HepG2 (cell line): Measurements from ENCODE around the gene SNX30. TPM values are rescaled to one million over a fixed set of nuclear protein-coding genes. Genes with fewer than 3 reads are reported as not detected.
A peak's percentile ranks its signal among the peaks of the same experiment; 100 is the strongest.

Experiments
- IRF2 ChIP-seq: IDR thresholded peaks from 2 replicates; pipeline ENCODE4 v1.6.1; 2018; ENCODE audit warnings: missing genetic modification reagents, missing compliant biosample characterization
- JDP2 ChIP-seq: sonication (generic); formaldehyde crosslinking; IDR thresholded peaks from 2 replicates; pipeline ENCODE4 v1.8.1; 2022; ENCODE audit warnings: missing genetic modification reagents, borderline replicate concordance
- MAFG ChIP-seq: sonication (generic); formaldehyde crosslinking; IDR thresholded peaks from 2 replicates; pipeline ENCODE4 v1.5.1; 2020; ENCODE audit warnings: mild to moderate bottlenecking, missing genetic modification reagents
- POLR2G ChIP-seq: fragments of 200-400 bp; formaldehyde crosslinking; IDR thresholded peaks from 2 replicates; pipeline ENCODE4 v1.6.1; 2018; ENCODE audit warnings: mild to moderate bottlenecking, low read depth, low read length, moderate library complexity
- RAD21 ChIP-seq: fragments of 450-650 bp; formaldehyde crosslinking; IDR thresholded peaks from 2 replicates; pipeline ENCODE4 v1.5.0; 2020; ENCODE audit warnings: mild to moderate bottlenecking
- SAP130 ChIP-seq: IDR thresholded peaks from 2 replicates; pipeline ENCODE4 v1.6.1; 2016; ENCODE audit warnings: low read depth
- SMC3 ChIP-seq: IDR thresholded peaks from 2 replicates; pipeline ENCODE4 v1.6.1; 2011; ENCODE audit warnings: low read length, improper control_type of control experiment
- SMYD3 ChIP-seq: sonication (generic); formaldehyde crosslinking; IDR thresholded peaks from 2 replicates; pipeline ENCODE4 v1.8.1; 2023; ENCODE audit warnings: mild to moderate bottlenecking, missing genetic modification reagents
- STAG1 ChIP-seq: sonication (generic); formaldehyde crosslinking; IDR thresholded peaks from 2 replicates; pipeline ENCODE4 v1.4.0; 2020; ENCODE audit warnings: missing genetic modification reagents
- YY1 ChIP-seq: IDR thresholded peaks from 2 replicates; pipeline ENCODE4 v1.6.1; 2011; ENCODE audit warnings: low read length, low read depth, moderate library complexity, mild to moderate bottlenecking; ENCODE audit not compliant: insufficient read depth, insufficient replicate concordance
- ZBTB1 ChIP-seq: sonication (generic); formaldehyde crosslinking; IDR thresholded peaks from 2 replicates; pipeline ENCODE4 v1.4.0; 2020; ENCODE audit warnings: missing genetic modification reagents, borderline replicate concordance
- ZNF292 ChIP-seq: sonication (generic); formaldehyde crosslinking; IDR thresholded peaks from 2 replicates; pipeline ENCODE4 v1.8.1; 2022; ENCODE audit warnings: mild to moderate bottlenecking, low read depth, missing genetic modification reagents, borderline replicate concordance
- ZNF446 ChIP-seq: sonication (generic); formaldehyde crosslinking; IDR thresholded peaks from 2 replicates; pipeline ENCODE4 v1.5.0; 2020; ENCODE audit warnings: mild to moderate bottlenecking, missing genetic modification reagents
- ZNF556 ChIP-seq: sonication (generic); formaldehyde crosslinking; IDR thresholded peaks from 2 replicates; pipeline ENCODE4 v1.4.0; 2020; ENCODE audit warnings: mild to moderate bottlenecking, missing genetic modification reagents, borderline replicate concordance
- ZNF672 ChIP-seq: sonication (generic); formaldehyde crosslinking; IDR thresholded peaks from 2 replicates; pipeline ENCODE4 v1.8.1; 2022; ENCODE audit warnings: missing genetic modification reagents
- ZNF780A ChIP-seq: sonication (generic); formaldehyde crosslinking; IDR thresholded peaks from 2 replicates; pipeline ENCODE4 v1.8.0; 2022; ENCODE audit warnings: mild to moderate bottlenecking, missing genetic modification reagents, moderate library complexity
- polyA plus RNA-seq, 8 experiments: library from polyadenylated mRNA; depleted of rRNA in 3 of 8; stranded (reverse) in 7 of 8; unstranded in 1 of 8; fragments of >200 nt; fragmentation: Illumina TruSeq in 4 of 8; extraction: Trizol in 4 of 8; gene quantifications; 2 replicates each; pipeline versions ENCODE4 v1.2.1 to v1.2.3, GENCODE V29; 2011 to 2016; ENCODE audit warnings: low read depth in 4 of 8, missing spikeins in 1 of 8, mixed read lengths in 1 of 8; ENCODE audit not compliant: insufficient read depth in 1 of 8
- total RNA-seq, 5 experiments: library from RNA; depleted of rRNA; stranded (reverse); fragments of >200 nt; fragmentation: Illumina TruSeq; extraction: Trizol; gene quantifications; 2 replicates each; pipeline ENCODE4 v1.2.3, GENCODE V29; 2016; ENCODE audit warnings: low read depth in 1 of 5
- TF ChIP-seq, protein P1 (sequence below): IDR thresholded peaks from 2 replicates; pipeline ENCODE4 v1.6.1; 2018; ENCODE audit warnings: missing genetic modification reagents, mild to moderate bottlenecking, missing compliant biosample characterization
- TF ChIP-seq, protein P2 (sequence below): sonication (generic); formaldehyde crosslinking; IDR thresholded peaks from 2 replicates; pipeline ENCODE4 v1.4.0; 2020; ENCODE audit warnings: missing genetic modification reagents, mild to moderate bottlenecking, borderline replicate concordance
- TF ChIP-seq, protein P3 (sequence below): sonication (generic); formaldehyde crosslinking; IDR thresholded peaks from 2 replicates; pipeline ENCODE4 v1.4.0; 2020; ENCODE audit warnings: missing genetic modification reagents
- TF ChIP-seq, protein P4 (sequence below): sonication (generic); formaldehyde crosslinking; IDR thresholded peaks from 2 replicates; pipeline ENCODE4 v1.8.0; 2022; ENCODE audit warnings: missing genetic modification reagents, mild to moderate bottlenecking, moderate library complexity, borderline replicate concordance
- TF ChIP-seq, protein P5 (sequence below): sonication (generic); formaldehyde crosslinking; IDR thresholded peaks from 2 replicates; pipeline ENCODE4 v1.5.1; 2020; ENCODE audit warnings: mild to moderate bottlenecking, missing genetic modification reagents

The SNX30 gene
- total and polyA plus RNA-seq, 2 of the 13 experiments (the other 11 are each of a cell fraction or from before 2014, with no cell fraction given) = 4.4 to 12.4 TPM

DNA sequence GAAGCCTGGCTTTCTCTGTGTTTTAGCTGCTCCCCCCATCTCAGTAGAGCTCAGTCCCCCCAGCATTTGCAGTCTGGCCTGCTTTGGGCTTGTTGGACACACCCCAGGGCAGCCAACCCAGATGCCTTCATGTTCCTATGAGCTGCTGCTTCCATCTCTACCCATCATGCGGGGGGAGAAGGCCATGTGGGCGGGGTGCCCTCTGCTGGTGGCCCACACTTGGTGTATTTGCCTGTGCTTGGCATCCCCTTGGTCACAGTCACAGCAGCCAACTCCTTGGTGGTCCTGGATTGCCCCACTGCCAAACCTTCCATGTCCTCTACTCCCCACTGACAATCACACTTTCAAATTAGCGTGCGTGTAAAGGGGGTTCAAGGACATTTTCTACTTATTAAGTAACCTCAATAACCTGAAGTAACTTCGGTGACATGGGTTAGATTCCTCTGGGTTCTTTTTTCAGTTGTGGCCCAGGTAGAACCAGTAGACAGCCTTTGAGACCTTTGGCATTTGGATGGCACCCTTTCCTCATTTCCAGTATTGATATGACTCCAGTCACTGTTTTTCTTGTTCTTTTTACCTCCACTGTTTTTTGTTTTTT is 42.8 kb downstream of the SNX30 start (continued):
- TF ChIP-seq, protein P1, sequence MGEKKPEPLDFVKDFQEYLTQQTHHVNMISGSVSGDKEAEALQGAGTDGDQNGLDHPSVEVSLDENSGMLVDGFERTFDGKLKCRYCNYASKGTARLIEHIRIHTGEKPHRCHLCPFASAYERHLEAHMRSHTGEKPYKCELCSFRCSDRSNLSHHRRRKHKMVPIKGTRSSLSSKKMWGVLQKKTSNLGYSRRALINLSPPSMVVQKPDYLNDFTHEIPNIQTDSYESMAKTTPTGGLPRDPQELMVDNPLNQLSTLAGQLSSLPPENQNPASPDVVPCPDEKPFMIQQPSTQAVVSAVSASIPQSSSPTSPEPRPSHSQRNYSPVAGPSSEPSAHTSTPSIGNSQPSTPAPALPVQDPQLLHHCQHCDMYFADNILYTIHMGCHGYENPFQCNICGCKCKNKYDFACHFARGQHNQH (CRISPR knock-in tag) = no peak
- TF ChIP-seq SMC3 (peak; percentile 74), YY1 (peak; percentile 30), STAG1 (CRISPR knock-in tag) (peak; percentile 94), ZBTB1 (no peak), ZNF672 (no peak), ZNF292 (CRISPR knock-in tag) (peak; percentile 19; the same call in 1 of the 2 replicates), POLR2G (no peak), SMYD3 (CRISPR knock-in tag) (no peak), JDP2 (CRISPR knock-in tag) (no peak), SAP130 (CRISPR knock-in tag) (peak; percentile 23; the same call in 1 of the 2 replicates), MAFG (CRISPR knock-in tag) (no peak), RAD21 (CRISPR knock-in tag) (peak; percentile 89), ZNF556 (CRISPR knock-in tag) (no peak), ZNF446 (CRISPR knock-in tag) (no peak), ZNF780A (CRISPR knock-in tag) (no peak), IRF2 (peak; percentile 39; the same call in 1 of the 2 replicates)
- TF ChIP-seq, protein P2, sequence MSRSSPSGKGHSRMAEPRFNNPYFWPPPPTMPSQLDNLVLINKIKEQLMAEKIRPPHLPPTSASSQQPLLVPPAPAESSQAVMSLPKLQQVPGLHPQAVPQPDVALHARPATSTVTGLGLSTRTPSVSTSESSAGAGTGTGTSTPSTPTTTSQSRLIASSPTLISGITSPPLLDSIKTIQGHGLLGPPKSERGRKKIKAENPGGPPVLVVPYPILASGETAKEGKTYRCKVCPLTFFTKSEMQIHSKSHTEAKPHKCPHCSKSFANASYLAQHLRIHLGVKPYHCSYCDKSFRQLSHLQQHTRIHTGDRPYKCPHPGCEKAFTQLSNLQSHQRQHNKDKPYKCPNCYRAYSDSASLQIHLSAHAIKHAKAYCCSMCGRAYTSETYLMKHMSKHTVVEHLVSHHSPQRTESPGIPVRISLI (CRISPR knock-in tag) = peak; percentile 50; the same call in 1 of the 2 replicates
- TF ChIP-seq, protein P3, sequence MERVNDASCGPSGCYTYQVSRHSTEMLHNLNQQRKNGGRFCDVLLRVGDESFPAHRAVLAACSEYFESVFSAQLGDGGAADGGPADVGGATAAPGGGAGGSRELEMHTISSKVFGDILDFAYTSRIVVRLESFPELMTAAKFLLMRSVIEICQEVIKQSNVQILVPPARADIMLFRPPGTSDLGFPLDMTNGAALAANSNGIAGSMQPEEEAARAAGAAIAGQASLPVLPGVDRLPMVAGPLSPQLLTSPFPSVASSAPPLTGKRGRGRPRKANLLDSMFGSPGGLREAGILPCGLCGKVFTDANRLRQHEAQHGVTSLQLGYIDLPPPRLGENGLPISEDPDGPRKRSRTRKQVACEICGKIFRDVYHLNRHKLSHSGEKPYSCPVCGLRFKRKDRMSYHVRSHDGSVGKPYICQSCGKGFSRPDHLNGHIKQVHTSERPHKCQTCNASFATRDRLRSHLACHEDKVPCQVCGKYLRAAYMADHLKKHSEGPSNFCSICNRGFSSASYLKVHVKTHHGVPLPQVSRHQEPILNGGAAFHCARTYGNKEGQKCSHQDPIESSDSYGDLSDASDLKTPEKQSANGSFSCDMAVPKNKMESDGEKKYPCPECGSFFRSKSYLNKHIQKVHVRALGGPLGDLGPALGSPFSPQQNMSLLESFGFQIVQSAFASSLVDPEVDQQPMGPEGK (CRISPR knock-in tag) = peak; percentile 46; the same call in 1 of the 2 replicates
- TF ChIP-seq, protein P4, sequence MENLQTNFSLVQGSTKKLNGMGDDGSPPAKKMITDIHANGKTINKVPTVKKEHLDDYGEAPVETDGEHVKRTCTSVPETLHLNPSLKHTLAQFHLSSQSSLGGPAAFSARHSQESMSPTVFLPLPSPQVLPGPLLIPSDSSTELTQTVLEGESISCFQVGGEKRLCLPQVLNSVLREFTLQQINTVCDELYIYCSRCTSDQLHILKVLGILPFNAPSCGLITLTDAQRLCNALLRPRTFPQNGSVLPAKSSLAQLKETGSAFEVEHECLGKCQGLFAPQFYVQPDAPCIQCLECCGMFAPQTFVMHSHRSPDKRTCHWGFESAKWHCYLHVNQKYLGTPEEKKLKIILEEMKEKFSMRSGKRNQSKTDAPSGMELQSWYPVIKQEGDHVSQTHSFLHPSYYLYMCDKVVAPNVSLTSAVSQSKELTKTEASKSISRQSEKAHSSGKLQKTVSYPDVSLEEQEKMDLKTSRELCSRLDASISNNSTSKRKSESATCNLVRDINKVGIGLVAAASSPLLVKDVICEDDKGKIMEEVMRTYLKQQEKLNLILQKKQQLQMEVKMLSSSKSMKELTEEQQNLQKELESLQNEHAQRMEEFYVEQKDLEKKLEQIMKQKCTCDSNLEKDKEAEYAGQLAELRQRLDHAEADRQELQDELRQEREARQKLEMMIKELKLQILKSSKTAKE (CRISPR knock-in tag) = no peak
- TF ChIP-seq, protein P5, sequence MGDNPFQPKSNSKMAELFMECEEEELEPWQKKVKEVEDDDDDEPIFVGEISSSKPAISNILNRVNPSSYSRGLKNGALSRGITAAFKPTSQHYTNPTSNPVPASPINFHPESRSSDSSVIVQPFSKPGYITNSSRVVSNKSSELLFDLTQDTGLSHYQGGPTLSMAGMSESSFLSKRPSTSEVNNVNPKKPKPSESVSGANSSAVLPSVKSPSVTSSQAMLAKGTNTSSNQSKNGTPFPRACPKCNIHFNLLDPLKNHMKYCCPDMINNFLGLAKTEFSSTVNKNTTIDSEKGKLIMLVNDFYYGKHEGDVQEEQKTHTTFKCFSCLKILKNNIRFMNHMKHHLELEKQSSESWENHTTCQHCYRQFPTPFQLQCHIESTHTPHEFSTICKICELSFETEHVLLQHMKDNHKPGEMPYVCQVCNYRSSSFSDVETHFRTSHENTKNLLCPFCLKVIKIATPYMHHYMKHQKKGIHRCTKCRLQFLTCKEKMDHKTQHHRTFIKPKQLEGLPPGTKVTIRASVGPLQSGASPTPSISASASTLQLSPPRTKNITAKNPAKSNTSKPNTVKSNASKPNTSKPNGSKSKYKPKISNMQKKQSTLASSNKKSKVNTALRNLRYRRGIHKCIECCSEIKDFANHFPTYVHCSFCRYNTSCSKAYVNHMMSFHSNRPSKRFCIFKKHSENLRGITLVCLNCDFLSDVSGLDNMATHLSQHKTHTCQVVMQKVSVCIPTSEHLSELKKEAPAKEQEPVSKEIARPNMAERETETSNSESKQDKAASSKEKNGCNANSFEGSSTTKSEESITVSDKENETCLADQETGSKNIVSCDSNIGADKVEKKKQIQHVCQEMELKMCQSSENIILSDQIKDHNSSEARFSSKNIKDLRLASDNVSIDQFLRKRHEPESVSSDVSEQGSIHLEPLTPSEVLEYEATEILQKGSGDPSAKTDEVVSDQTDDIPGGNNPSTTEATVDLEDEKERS = 0 out of 2 replicates have a peak, but pooled peaks have one; percentile 35
